GM19023 (cell line): ENCODE results near the gene CBARP.

Experiments used
- ATAC-seq: cut with Tn5 transposase; IDR thresholded peaks from one replicate; pipeline ENCODE4 v1.9.1; 2021; ENCODE audit warnings: mild to moderate bottlenecking, moderate library complexity; ENCODE audit not compliant: unreplicated experiment

The CBARP gene

DNA sequence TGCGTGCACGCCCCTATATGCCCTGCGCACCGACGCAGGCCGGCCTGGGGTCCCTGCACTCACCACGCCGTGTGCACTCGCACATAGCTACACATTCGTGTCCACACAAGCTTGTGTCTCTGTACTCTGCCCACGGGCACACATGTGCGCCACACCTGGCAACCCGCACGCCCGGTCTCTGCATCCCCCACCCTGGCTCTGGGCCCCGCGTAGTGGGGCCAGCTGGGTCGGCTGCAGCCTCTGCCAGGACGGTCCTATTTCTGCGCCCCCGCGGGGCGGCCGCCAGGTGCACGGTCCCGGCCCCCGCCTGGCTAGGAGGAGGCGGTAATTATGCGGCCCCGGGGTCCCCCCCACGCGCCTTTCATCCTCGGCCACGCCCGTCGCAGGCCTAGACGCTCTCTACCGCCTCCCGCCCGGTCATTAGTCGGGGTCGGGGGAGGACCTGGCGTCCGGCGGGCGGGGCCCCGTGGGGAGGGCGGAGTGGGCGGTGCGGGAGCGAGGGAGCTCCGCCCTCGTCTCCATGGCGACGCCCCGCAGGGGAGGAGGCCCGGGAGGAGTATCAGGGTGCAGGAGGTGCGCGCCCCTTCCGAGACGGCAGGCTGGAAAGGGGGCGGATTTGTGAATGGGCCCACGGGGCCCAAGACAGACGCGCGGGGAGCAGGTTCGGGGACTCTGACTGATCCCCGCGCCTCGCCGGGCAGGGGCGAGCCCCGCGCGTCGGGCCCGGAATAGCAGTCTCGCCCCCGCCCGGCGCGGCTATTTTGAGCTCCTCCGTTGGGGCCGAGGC lies 28.5 kb upstream of the CBARP start:
- ATAC-seq = no peak

DNA sequence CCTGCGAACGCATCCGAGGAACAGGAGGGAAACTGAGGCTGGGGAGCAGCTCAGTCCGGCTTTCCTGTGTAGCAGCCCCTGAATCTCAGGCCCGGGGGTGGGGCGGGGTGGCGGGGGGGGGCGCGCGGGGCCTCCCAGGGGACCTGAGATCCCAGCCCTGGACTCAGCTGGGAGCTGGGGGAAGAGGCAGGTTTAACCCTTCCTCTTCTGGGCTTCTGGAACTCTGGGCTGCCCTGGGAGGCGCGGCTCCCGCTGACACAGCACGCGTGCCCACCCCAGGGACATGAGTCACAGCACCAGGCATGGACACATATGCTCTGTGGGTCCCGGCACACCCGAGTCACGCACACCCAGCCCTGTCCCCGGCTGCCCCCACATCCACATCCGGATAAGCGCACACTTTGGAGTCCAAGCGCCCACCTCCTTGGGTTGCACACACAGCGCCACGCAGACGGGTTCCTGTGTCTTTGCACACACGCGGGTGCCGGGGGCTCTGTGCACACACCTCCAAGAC lies 27.9 kb upstream of the CBARP start:
- ATAC-seq = no peak

DNA sequence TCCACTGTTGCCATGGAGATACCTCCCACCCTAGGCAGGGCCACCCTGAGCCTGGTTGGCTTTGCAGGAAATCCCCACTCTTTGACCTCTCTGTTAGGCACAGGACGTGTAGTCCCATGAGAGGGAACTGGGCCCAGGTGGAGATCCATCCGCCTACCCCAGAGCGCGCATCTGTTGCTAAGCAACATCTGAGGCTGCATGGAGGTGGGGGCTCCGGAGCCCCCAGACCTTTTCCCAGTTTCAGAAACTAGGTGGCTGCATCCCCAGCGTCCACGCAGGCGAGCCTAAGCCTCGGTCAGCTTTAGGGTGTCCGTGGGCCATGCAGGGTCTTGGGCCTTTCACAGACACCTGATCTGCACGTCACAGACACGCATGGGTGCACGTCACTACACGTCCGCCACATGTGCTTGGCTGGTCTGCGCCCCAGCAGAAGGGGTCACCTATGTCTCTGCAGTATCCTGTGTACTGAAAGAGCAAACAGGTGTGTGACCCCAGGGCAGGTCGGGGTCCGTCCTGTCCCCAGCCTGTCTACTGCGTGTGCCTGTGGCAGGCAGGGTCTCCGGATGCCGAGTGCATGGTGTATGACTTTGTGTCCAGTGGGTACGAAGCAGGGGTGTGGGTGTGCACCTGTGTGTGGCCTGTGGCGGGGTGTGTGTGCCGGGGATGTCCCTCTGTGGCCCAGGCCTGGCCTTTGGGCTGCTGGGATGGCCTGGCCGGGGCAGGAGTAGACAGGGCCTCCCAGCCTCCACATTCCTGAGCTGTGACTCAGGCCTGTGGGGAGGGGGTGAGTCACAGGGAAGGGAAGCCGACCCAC lies 27.2 kb upstream of the CBARP start:
- ATAC-seq = no peak

DNA sequence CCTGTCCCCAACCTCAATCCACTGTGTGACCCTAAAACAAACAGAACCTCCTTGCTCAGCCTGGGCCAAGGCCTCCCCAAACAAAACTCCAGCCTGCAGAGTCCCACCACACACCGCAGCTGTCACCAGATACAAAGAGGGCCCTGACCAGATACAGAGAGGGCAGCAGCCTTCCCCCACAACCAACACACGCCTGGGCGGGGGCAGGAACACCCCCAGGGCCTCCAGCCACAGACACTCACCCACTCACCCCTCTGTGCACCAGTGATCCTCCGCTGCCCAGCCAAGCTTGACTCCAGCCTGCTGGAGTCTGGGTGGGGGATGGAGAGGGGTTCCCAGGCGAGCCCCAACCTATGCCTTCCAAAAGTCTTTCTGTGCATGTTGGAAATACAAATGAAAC lies 25.4 kb upstream of the CBARP start:
- no peak for ATAC-seq

DNA sequence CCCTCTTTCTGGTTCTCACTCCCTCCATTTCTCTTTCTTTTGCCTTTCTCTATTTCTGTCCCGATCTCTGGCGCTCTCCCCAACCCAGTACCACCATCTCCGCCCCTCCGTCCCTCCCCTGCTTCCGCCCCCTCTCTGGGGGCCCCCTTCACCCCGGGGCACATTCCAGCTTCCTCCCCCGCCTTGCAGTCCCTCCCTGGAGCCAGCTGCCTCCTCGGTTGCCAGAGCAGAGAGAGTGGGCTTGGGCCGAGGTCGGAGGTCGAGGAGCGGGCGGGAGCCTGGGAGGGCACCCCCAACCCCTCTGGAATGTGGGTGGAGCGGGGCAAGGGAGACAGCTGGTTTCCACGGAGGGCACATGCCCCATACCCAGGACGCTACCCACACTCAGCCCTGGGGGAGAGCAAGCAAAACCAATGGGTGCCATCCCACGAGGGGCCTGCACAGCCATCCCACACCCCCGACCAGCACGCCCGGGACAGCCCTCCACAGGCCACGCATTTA lies 24.9 kb upstream of the CBARP start:
- no peak for ATAC-seq

DNA sequence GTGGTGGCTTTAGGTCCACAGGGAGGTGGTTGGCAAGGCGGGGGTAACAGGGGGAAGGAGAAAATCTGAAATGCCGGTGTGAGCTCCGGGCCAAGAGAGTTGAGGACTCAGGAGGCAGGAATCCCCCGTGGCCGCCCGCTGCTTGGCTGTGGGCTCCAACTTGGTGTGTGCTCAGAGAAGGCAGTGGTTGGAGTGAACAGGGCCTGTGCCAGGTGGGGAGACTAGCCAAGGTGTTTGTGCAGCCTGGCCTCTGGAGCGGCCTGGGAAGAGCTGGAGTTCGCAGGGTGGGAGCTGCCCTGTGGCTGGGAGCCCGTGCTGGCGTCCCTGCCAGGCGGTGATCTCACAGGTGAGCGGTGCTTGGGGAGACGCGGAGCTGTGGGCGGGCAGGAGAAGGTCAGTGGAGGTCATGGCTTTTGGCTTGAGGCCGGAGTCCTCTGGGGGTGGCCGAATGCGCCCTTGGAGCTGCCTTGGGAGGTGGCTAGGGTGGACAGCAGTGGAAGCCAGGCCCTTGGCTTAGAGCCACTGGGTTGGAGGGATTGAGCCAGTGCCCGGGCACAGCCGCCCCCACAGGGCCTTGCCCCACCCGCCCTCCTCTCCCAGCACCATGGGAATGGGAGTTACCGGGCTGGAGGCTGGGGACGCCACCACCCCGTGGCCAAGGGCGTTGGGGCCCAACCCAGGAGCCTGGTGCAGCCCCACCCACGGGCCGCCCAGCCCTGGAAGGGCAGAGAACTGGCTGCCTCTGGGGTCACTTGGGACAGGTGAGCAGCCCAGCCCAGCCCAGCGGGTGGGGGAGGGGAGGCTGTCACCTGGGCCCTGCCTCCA lies 24.2 kb upstream of the CBARP start:
- no peak for ATAC-seq

DNA sequence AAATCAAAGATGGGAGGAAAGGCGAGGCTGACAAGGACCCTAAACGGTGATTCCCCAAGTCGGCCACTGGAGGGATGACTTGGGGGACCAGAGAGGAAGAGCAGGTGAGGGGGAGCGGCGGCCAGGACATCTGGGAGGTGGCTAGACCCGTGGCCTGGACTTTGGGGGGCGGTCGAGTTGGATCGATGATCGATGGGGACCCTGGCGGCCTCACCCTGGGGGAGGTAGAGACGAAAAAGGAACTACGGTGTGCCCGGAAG lies 23.7 kb upstream of the CBARP start:
- ATAC-seq = no peak

DNA sequence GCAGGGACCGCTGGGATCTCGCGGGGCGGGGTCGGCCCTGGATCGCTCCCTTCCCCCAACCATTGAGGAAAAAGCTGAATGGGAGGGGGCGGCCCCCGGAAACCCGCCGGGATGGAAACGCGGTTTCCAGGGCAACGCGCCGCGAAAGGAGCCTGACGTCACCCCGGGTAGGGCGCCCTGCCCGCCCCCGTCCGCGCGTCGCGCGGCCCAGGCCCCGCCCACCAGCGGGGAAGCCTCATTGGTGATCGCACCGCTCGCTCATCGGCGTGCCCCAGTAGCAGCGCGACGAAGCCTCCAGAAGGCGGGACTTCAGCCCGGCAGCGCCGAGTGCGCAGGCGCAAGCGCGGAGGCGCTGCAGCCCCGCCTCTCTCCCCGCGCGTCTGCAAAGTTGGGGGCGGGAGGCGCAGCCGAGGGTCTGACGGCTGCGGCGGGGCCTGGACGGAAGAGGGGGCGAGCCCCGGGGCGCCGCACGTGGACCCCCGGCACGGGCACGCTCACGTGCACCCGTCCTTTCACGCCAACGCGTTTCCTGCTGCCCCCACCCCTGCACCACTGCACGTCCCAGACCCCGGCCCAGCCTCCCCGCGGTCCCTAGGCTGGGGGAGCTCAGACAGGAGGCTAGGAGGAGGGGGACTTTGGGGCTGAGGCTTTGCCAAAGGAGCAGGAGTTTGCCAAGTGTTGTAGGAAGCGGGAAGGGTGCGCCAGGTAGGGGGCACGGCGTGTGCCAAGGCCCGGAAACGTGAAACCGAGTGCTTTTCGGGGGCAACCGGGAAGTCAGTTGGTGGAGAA lies 23.1 kb upstream of the CBARP start:
- ATAC-seq = peak; percentile 69

DNA sequence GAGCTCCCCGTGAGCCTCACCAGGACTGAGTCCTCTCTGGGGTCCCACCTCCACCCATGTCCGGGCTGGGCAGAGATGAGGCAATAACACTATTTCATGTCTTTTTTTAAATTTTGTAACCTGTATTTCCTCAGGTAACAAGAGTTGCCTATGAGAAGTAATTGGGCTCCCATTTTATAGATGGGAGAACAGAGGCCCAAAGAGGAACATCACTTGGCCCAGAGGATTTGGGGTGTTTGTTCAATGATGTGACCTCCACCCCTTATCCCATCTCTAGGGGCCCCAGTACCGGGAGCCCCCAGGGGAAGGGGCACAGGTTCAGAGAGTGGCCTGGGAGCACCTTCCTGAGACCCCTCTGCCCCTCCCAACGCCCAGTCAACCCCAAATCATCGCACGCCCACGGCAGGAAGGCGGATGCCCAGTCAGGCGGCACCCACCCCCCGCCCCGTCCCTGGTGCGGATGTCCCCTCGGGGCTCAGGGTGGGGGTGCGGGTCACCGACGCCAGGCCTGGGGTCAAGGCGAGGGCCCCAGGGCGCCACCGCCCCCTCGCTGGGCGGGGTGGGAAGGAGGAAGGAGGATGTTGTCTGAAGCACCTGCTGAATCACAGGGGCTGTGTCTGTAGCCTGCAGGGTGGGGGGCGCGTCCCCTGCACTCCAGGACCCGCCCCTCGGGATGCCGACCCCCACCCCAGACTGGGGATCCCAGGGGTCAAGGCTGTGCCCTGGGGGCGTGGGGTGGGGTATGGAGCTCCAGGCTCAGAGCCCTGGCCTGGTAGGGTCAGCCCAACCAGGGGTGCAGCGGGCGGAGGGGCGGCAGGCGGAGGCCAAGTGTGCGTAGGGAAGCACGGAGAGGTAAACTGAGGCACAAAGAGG lies 22.3 kb upstream of the CBARP start:
- ATAC-seq = peak; percentile 3

DNA sequence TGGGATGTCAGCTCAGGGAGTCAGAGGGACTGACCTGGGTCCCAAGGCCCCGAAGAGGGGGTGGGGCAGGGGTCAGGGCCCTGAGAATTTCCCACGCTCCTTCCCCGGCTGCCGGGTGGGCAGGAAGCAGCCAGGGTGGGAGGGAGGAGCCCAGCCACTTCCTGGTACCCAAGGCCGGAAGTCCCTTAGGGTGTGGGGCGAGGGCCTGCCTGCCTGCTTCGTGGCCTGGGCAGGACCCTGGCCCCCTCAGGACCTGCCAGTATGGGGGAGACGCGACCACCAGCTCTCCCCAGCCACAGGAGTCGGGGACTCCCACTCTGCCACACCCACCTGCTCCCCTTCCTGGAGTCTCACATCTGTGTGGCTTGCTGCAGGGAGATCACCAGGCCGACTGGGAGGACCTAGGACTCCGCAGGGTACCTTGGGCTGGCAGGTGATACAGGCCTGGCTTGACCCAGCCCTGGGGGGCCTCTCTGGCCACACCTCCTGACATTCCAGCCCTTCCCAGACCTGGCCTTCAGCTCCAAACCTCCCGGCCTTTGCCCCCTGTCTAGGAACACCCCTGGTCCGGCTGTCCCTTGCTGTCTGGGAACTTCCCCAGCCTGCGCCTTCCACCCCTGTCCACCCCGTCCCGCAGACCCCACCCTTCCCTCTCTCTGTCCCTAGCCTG lies 21.5 kb upstream of the CBARP start:
- peak; percentile 30 for ATAC-seq

DNA sequence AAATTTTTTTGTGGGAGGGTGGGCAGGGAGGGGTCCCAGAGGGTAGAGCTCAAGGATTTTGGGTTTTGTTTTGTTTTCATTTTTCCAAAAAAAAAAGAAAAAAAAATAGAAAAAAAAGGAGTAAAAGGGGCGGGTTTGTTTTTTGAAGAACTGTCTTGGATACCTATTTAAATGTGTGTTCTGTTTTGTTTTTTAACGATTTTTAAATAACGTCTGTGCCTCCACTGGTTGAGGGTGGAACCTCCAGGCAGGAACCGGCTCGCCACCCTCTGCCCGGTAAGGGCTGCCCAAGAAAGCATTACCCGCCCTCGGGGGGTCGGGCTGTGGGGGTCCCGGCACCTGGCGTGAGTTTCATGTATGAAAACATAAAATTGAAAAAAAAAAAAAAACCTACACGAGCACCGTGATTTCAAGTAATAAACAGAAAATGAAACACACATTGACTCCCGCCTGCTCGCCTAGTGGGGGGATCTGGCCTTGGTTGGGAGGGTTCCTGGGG lies 21.0 kb upstream of the CBARP start:
- ATAC-seq = no peak

DNA sequence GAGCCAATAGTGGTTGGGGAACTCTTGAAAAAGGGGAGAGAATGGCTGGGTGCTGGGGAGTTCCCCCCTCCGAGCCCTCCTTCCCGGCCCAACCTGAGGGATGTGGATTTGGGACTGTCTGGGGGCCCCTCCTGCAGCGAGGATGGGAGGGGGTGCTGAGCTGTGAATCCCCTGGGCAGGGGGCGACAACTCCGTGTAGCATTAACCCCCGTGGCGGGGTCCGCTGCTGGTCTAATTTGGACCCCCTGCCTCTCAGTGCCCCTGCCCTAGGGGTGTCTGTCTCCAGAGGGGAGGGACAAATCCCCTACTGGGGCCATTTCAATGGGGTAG lies 20.3 kb upstream of the CBARP start:
- no peak for ATAC-seq

DNA sequence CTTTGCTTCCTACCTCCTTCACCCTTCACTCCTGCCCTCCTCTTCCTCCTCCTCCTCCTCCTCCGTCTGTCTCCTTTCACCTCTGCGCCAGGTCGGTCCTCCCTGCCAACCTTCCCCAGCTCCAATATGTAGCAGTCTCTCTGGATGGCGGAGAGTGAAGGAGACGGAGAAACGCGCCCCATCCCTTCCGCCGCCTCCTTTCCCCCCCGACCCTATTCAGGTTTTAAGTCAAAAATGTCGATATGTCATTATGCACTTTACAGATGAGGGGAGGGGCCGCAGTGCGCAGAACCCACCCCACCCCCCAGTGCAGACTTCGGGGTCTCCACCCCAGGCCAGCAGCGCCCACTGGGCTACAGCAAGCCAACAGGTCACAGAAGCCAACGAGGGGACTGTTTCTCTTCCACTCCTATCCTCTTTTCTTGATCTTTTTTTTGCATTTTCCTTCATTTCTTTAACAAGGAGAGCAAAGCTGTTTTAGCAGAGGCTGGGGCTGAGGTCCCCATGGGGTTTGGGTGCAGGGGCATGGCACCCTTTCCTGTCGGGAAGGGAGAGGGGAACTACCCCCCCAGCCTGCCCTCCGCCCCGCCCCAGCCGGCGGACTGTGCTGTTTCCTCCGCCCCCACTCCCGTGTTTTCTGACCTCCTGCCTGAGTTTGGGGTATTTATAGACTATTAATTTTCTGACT lies 19.8 kb upstream of the CBARP start:
- ATAC-seq = no peak

DNA sequence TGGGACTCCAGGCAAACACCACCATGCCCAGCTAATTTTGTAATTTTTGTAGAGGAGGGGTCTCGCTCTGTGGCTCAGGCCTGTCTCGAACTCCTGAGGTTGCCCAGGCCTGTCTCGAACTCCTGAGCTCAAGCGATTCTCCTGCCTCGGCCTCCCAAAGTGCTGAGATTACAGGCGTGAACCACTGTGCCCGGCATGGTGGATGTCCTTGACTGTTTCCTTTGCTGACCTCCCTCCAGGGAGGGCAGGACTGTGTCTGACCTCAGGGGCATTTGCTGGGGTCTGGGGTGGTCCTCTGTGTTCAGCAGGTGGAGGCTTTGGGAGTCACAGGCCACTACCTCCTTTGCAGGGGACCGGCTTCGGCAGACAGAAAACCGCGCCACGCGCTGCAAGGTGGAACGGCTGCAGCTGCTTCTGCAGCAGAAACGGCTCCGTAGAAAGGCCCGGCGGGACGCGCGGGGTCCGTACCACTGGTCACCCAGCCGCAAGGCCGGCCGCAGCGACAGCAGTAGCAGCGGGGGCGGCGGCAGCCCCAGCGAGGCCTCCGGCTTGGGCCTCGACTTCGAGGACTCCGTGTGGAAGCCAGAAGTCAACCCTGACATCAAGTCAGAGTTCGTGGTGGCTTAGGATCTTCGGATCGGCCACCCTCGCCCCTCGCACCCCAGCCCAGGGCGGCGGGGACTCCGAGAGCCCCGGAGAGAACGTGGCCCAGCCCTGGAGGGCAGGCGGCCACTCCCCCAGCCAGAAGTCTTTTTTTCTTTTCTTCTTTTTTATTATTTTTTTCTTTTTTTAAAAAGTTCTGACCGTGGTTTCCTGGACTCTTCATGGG lies 19.1 kb upstream of the CBARP start:
- no peak for ATAC-seq

DNA sequence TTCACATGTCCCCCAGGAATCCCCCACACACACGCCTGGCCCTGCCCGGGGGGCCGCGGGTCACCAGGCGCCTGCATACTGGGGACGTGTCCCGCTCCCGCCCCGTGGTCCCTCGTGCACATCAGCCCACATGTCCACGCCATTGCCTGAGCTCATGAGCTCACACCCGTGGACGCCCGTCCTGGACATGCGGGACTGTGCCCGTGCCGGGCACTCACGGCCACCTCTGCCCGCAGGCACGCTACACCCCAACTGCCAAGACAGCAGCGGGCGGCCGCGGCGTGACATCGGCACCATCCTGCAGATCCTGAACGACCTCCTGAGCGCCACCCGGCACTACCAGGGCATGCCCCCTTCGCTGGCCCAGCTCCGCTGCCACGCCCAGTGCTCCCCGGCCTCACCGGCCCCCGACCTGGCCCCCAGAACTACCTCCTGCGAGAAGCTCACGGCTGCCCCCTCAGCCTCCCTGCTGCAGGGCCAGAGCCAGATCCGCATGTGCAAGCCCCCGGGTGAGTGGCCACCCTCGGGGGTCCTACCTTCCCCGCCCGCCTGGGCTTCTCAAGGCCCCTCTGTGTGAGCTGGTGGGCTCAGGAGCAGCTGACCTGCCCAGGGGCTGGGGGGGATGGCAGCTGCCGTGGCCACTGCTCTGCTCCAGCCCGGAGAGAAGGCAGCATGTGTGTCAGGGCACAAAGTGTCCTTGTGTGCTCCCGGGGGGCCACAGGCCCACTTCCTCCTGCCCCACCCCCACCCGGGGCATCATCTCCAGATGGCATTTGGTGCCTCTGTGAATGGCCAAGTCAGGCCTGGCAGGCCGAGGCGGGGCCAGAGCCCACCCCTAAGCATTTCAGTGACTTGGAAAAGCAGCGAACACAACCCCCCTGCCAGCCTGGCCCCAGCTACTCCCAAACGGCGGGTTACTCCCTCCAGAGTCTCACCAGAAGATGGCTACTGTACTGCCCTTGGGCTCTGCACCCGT lies 17.7 kb upstream of the CBARP start:
- ATAC-seq = no peak

DNA sequence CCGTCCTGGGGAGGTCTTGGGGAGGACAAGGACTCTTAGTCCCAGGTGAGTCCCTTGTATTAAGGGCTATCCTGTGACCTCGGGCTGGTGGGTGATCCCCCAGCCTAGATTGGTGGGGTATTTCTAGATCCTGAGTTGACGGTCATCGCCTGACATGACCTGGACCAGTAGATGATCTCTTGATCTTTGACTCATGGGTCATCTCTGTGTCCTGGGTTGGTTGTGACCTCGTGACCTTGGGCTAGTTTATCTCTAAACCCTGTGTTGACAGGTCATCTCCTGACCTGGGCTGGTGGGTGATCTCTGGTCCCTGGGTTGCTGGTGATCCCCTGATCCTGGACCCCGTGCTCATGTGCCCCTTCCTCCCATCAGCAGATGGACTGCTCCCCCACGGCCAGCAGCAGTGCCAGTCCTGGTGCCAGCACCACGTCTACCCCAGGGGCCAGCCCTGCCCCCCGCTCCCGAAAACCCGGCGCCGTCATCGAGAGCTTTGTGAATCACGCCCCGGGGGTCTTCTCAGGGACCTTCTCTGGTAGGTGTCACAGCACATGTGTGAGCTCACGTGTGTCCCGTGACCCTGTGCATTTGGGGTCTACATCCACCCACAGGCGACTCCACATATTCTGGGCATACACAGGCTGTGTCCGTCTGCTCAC lies 16.9 kb upstream of the CBARP start:
- no peak for ATAC-seq
